HG03378 (cell line): ENCODE measurements around the gene NELL1.
"Not testable (repeated sequence)": the region's sequence is repeated elsewhere in the genome, so short reads cannot be mapped to it uniquely, and the experiment has no call there.

Source experiments
- ATAC-seq: cut with Tn5 transposase; IDR thresholded peaks from one replicate; pipeline ENCODE4 v1.9.1; 2021; ENCODE audit warnings: mild to moderate bottlenecking, moderate library complexity; ENCODE audit not compliant: unreplicated experiment

Gene NELL1

GRCh38 chr11:21174781-21175180 lies 505.4 kb downstream of the NELL1 start:
- ATAC-seq, result no peak

GRCh38 chr11:21177379-21177778 lies 508.0 kb downstream of the NELL1 start:
- ATAC-seq, result no peak

- ATAC-seq, result no peak
Observed at GRCh38 chr11:21179770-21180169, 510.4 kb downstream of the NELL1 start.

GRCh38 chr11:21180182-21180581 lies 510.8 kb downstream of the NELL1 start:
- no peak for ATAC-seq

GRCh38 chr11:21185959-21186358 lies 516.6 kb downstream of the NELL1 start:
- ATAC-seq, result no peak

- no peak for ATAC-seq
Observed at GRCh38 chr11:21190181-21190580, 520.8 kb downstream of the NELL1 start.

- ATAC-seq, result no peak
Observed at GRCh38 chr11:21195995-21196394, 526.6 kb downstream of the NELL1 start.

- ATAC-seq, result no peak
Observed at GRCh38 chr11:21198498-21198897, 529.1 kb downstream of the NELL1 start.

GRCh38 chr11:21205205-21205604 lies 535.8 kb downstream of the NELL1 start:
- ATAC-seq, result no peak

- ATAC-seq, result no peak
Observed at GRCh38 chr11:21225860-21226259, 556.5 kb downstream of the NELL1 start.

- no peak for ATAC-seq
Observed at GRCh38 chr11:21229224-21229623, 559.8 kb downstream of the NELL1 start.

- no peak for ATAC-seq
Observed at GRCh38 chr11:21250196-21250595, 580.8 kb downstream of the NELL1 start.

- no peak for ATAC-seq
Observed at GRCh38 chr11:21254055-21254454, 584.7 kb downstream of the NELL1 start.

- ATAC-seq, result no peak
Observed at GRCh38 chr11:21254790-21255189, 585.4 kb downstream of the NELL1 start.

GRCh38 chr11:21257461-21257860 lies 588.1 kb downstream of the NELL1 start:
- ATAC-seq, result no peak

GRCh38 chr11:21258414-21258813 lies 589.0 kb downstream of the NELL1 start:
- ATAC-seq, result no peak

- no peak for ATAC-seq
Observed at GRCh38 chr11:21260101-21260500, 590.7 kb downstream of the NELL1 start.

GRCh38 chr11:21262992-21263391 lies 593.6 kb downstream of the NELL1 start:
- ATAC-seq, result no peak

- no peak for ATAC-seq
Observed at GRCh38 chr11:21264125-21264524, 594.7 kb downstream of the NELL1 start.

GRCh38 chr11:21268036-21268435 lies 598.6 kb downstream of the NELL1 start:
- no peak for ATAC-seq

GRCh38 chr11:21272139-21272538 lies 602.8 kb downstream of the NELL1 start:
- not testable (repeated sequence) for ATAC-seq

- no peak for ATAC-seq
Observed at GRCh38 chr11:21278840-21279239, 609.5 kb downstream of the NELL1 start.

- no peak for ATAC-seq
Observed at GRCh38 chr11:21285104-21285503, 615.7 kb downstream of the NELL1 start.

- ATAC-seq, result no peak
Observed at GRCh38 chr11:21289686-21290085, 620.3 kb downstream of the NELL1 start.
